ENCODE measurements around the gene ATRNL1.
"Not testable (repeated sequence)": the region's sequence is repeated elsewhere in the genome, so short reads cannot be mapped to it uniquely, and the experiment has no call there.

Gene ATRNL1

GRCh38 chr10:115164220-115164619 is 71.1 kb downstream of the ATRNL1 start:
- no peak for DNase-seq (ENCODE audit: low spot score)
- TF ChIP-seq CTCF (IDR thresholded peaks at IDR 0.05; ENCODE audit: borderline replicate concordance, control extremely low read depth, extremely low read depth, insufficient read depth, missing control alignments): no peak
- in situ Hi-C loops (cut with MboI; ENCODE audit: low sequenced_read_pairs, unreplicated experiment): loop anchor here (25.0 kb wide), 1 partner anchor 248 kb away; no protein-coding TSS in a partner anchor

- in situ Hi-C loops (cut with MboI; ENCODE audit: low sequenced_read_pairs, unreplicated experiment): loop anchor here (25.0 kb wide), 1 partner anchor 245 kb away; no protein-coding TSS in a partner anchor
- no peak for TF ChIP-seq CTCF (IDR thresholded peaks at IDR 0.05; ENCODE audit: borderline replicate concordance, control extremely low read depth, extremely low read depth, insufficient read depth, missing control alignments)
- no peak for DNase-seq (ENCODE audit: low spot score)
These were observed 74.6 kb downstream of the ATRNL1 start for GRCh38 chr10:115167751-115168150.

GRCh38 chr10:115171392-115171960 is 78.3 kb downstream of the ATRNL1 start:
- DNase-seq (ENCODE audit: low spot score): no peak
- in situ Hi-C loops (cut with MboI; ENCODE audit: low sequenced_read_pairs, unreplicated experiment): loop anchor here (25.0 kb wide), 1 partner anchor 241 kb away; no protein-coding TSS in a partner anchor
- TF ChIP-seq CTCF (IDR thresholded peaks at IDR 0.05; ENCODE audit: borderline replicate concordance, control extremely low read depth, extremely low read depth, insufficient read depth, missing control alignments): no peak

- no peak for DNase-seq (ENCODE audit: low spot score)
- in situ Hi-C loops (cut with MboI; ENCODE audit: low sequenced_read_pairs, unreplicated experiment): loop anchor here (25.0 kb wide), 1 partner anchor 238 kb away; no protein-coding TSS in a partner anchor
- TF ChIP-seq CTCF (IDR thresholded peaks at IDR 0.05; ENCODE audit: borderline replicate concordance, control extremely low read depth, extremely low read depth, insufficient read depth, missing control alignments): no peak
These were observed 80.8 kb downstream of the ATRNL1 start for GRCh38 chr10:115173915-115174443.

GRCh38 chr10:115207276-115207675 is 114.1 kb downstream of the ATRNL1 start:
- DNase-seq (ENCODE audit: low spot score); in situ Hi-C loops (cut with MboI; ENCODE audit: low sequenced_read_pairs, unreplicated experiment): not testable (repeated sequence)

- in situ Hi-C loops (cut with MboI; ENCODE audit: low sequenced_read_pairs, unreplicated experiment): no loop called here
These were observed 116.0 kb downstream of the ATRNL1 start for GRCh38 chr10:115209133-115209532.

More at GRCh38 chr10:115209133-115209532, 116.0 kb downstream of the ATRNL1 start:
- DNase-seq (ENCODE audit: low spot score): no peak
- TF ChIP-seq CTCF (IDR thresholded peaks at IDR 0.05; ENCODE audit: borderline replicate concordance, control extremely low read depth, extremely low read depth, insufficient read depth, missing control alignments): no peak
